ENCODE data around the gene APOBEC3G. TPM values are rescaled to one million over a fixed set of nuclear protein-coding genes. Genes with fewer than 3 reads are reported as not detected.

The APOBEC3G gene
- polyA plus RNA-seq, 1 donor (not counting 4 experiments of a cell fraction or from before 2014, with no cell fraction given), result 7.8 TPM

DNA sequence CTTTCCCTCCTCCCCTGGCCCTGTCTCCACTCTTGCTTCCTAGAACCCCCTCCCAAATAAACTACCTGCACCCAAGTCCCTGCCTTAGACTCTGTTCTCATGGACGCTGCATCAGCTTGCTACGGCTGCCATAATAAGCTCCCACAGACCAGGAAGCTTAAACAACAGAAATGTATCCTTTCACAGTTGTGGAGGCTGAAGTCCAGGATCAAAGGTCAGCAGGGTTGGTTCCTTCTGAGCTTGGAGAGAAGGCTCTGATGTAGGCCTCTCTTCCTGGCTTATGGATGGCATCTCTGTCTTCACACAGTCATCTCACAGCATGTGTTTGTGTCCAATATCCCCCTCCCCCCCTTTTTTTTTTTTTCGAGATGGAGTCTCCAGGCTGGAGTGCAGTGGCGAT, 52.0 kb downstream of the APOBEC3G start:
- Histone ChIP-seq H3K79me2 (ENCODE audit: control insufficient read depth, insufficient read depth, low read length) (no peaks in the 10 kb centered on the region), H3K9me1 (ENCODE audit: control insufficient read depth, extremely low read depth, insufficient read depth, low read length) (no peaks in the 10 kb centered on the region), H3K27ac (ENCODE audit: control insufficient read depth, insufficient read depth, low read length) (no peak overlapping the region), H4K20me1 (ENCODE audit: control insufficient read depth, extremely low read depth, insufficient read depth, low read length) (no peaks in the 10 kb centered on the region), H3K9ac (ENCODE audit: control insufficient read depth, extremely low read depth, insufficient read depth, low read length) (no peak overlapping the region), H2AFZ (ENCODE audit: control insufficient read depth, low read length) (no peak overlapping the region), H3K9me3 (ENCODE audit: control insufficient read depth, low read depth, low read length) (no peaks in the 10 kb centered on the region), H3K4me2 (ENCODE audit: control insufficient read depth, extremely low read depth, insufficient read depth, low read depth, low read length) (no peak overlapping the region), H3K4me1 (ENCODE audit: control insufficient read depth, extremely low read depth, insufficient read depth, low read length) (no peaks in the 10 kb centered on the region), H3K36me3 (ENCODE audit: control insufficient read depth in 2 of 2, extremely low read depth in 1 of 2, insufficient read depth in 2 of 2, low read length in 2 of 2) (no peaks in the 10 kb centered on the region), H3K4me3 (ENCODE audit: control insufficient read depth in 2 of 3, extremely low read depth in 1 of 3, insufficient read depth in 2 of 3, low read depth in 1 of 3, low read length in 3 of 3) (no peak overlapping the region), H3K27me3 (ENCODE audit: control insufficient read depth, extremely low read depth, insufficient read depth, low read length) (peaks cover 15% of the 10 kb centered on the region)
- dilution Hi-C loops (cut with MboI; ENCODE audit: extremely low pct_ligation_motif_present, low sequenced_read_pairs), result no loop called here
- TF ChIP-seq EZH2 (IDR thresholded peaks at IDR 0.05; ENCODE audit: low read length), result no peak
- DNase-seq (ENCODE audit: low read depth, low spot score) (no peak), FAIRE-seq (no peak)

DNA sequence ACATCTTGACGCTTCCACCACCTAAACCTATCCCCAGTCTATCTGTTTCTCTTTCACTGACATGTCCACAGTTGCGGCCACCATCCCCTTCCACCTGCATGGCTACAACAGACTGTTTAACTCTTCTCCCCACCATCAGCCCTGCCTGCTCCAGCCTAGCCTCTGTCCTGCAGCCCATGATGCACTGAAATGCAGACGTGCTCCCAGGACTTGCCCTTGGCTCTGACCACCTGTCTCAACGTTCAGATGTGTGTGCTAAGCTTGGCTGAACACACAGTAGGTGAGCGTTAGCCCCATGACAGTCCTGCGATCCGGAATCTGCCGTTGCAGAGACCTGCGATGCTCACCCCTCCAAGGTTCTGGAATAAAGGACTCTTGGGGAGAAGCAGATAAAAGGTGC, 52.7 kb downstream of the APOBEC3G start:
- peaks cover 15% of the 10 kb centered on the region for H3K27me3 ChIP-seq (ENCODE audit: control insufficient read depth, extremely low read depth, insufficient read depth, low read length)
- no peak overlapping the region for H3K9ac ChIP-seq (ENCODE audit: control insufficient read depth, extremely low read depth, insufficient read depth, low read length)
- H3K27ac ChIP-seq (ENCODE audit: control insufficient read depth, insufficient read depth, low read length), result no peak overlapping the region
- no peaks in the 10 kb centered on the region for H4K20me1 ChIP-seq (ENCODE audit: control insufficient read depth, extremely low read depth, insufficient read depth, low read length)
- no peaks in the 10 kb centered on the region for H3K79me2 ChIP-seq (ENCODE audit: control insufficient read depth, insufficient read depth, low read length)
- DNase-seq (ENCODE audit: low read depth, low spot score), result no peak
- no peak overlapping the region for H3K4me2 ChIP-seq (ENCODE audit: control insufficient read depth, extremely low read depth, insufficient read depth, low read depth, low read length)
- H3K9me3 ChIP-seq (ENCODE audit: control insufficient read depth, low read depth, low read length), result no peaks in the 10 kb centered on the region
- dilution Hi-C loops (cut with MboI; ENCODE audit: extremely low pct_ligation_motif_present, low sequenced_read_pairs), result no loop called here
- no peaks in the 10 kb centered on the region for H3K4me1 ChIP-seq (ENCODE audit: control insufficient read depth, extremely low read depth, insufficient read depth, low read length)
- H2AFZ ChIP-seq (ENCODE audit: control insufficient read depth, low read length), result no peak overlapping the region
- H3K36me3 ChIP-seq (ENCODE audit: control insufficient read depth in 2 of 2, extremely low read depth in 1 of 2, insufficient read depth in 2 of 2, low read length in 2 of 2), result no peaks in the 10 kb centered on the region
- no peak for FAIRE-seq
- TF ChIP-seq, protein P1, sequence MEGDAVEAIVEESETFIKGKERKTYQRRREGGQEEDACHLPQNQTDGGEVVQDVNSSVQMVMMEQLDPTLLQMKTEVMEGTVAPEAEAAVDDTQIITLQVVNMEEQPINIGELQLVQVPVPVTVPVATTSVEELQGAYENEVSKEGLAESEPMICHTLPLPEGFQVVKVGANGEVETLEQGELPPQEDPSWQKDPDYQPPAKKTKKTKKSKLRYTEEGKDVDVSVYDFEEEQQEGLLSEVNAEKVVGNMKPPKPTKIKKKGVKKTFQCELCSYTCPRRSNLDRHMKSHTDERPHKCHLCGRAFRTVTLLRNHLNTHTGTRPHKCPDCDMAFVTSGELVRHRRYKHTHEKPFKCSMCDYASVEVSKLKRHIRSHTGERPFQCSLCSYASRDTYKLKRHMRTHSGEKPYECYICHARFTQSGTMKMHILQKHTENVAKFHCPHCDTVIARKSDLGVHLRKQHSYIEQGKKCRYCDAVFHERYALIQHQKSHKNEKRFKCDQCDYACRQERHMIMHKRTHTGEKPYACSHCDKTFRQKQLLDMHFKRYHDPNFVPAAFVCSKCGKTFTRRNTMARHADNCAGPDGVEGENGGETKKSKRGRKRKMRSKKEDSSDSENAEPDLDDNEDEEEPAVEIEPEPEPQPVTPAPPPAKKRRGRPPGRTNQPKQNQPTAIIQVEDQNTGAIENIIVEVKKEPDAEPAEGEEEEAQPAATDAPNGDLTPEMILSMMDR (optimal IDR thresholded peaks at IDR 0.05 in 1 of 3, IDR thresholded peaks at IDR 0.05 in 1 of 3, conservative IDR thresholded peaks at IDR 0.05 in 1 of 3; ENCODE audit: extremely low read depth in 1 of 3, insufficient read depth in 2 of 3, low read length in 3 of 3), result no peak
- no peak for TF ChIP-seq EZH2 (IDR thresholded peaks at IDR 0.05; ENCODE audit: low read length)
- H3K9me1 ChIP-seq (ENCODE audit: control insufficient read depth, extremely low read depth, insufficient read depth, low read length), result no peaks in the 10 kb centered on the region
- H3K4me3 ChIP-seq (ENCODE audit: control insufficient read depth in 2 of 3, extremely low read depth in 1 of 3, insufficient read depth in 2 of 3, low read depth in 1 of 3, low read length in 3 of 3), result no peak overlapping the region

DNA sequence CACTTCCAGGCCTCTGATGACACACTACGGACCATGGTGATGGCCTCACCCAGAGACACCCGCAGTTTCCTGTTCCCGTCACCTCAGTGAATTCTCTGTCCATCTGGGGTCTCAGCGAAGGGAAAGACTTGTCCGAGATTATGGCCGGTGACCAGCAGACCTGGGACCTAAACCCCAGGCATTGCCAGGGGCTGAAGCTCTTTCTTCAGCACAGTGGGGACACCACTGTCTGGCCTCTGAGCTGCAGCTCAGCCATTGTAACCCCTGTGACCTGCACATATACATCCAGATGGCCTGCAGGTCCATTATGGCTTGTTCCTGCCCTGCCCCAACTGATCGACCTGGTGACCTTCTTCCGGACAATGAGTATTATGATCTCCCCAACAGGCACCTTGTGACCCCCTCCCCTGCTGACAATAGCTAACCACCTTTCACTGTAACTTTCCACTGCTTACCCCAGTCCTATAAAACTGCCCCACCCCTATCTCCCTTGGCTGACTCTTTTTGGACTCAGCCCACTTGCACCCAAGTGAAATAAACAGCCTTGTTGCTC, 53.2 kb downstream of the APOBEC3G start:
- DNase-seq (ENCODE audit: low read depth, low spot score) (no peak), FAIRE-seq (no peak)
- H3K4me1 ChIP-seq (ENCODE audit: control insufficient read depth, extremely low read depth, insufficient read depth, low read length), result no peaks in the 10 kb centered on the region
- H3K4me2 ChIP-seq (ENCODE audit: control insufficient read depth, extremely low read depth, insufficient read depth, low read depth, low read length), result no peak overlapping the region
- no peak overlapping the region for H3K27ac ChIP-seq (ENCODE audit: control insufficient read depth, insufficient read depth, low read length)
- H3K27me3 ChIP-seq (ENCODE audit: control insufficient read depth, extremely low read depth, insufficient read depth, low read length), result peaks cover 15% of the 10 kb centered on the region
- H3K9ac ChIP-seq (ENCODE audit: control insufficient read depth, extremely low read depth, insufficient read depth, low read length), result no peak overlapping the region
- TF ChIP-seq, protein P1 (optimal IDR thresholded peaks at IDR 0.05 in 1 of 3, IDR thresholded peaks at IDR 0.05 in 1 of 3, conservative IDR thresholded peaks at IDR 0.05 in 1 of 3; ENCODE audit: extremely low read depth in 1 of 3, insufficient read depth in 2 of 3, low read length in 3 of 3), result no peak
- TF ChIP-seq EZH2 (IDR thresholded peaks at IDR 0.05; ENCODE audit: low read length), result no peak
- H3K4me3 ChIP-seq (ENCODE audit: control insufficient read depth in 2 of 3, extremely low read depth in 1 of 3, insufficient read depth in 2 of 3, low read depth in 1 of 3, low read length in 3 of 3), result no peak overlapping the region
- H3K9me3 ChIP-seq (ENCODE audit: control insufficient read depth, low read depth, low read length), result no peaks in the 10 kb centered on the region
- dilution Hi-C loops (cut with MboI; ENCODE audit: extremely low pct_ligation_motif_present, low sequenced_read_pairs), result no loop called here
- no peak overlapping the region for H2AFZ ChIP-seq (ENCODE audit: control insufficient read depth, low read length)
- H3K79me2 ChIP-seq (ENCODE audit: control insufficient read depth, insufficient read depth, low read length), result no peaks in the 10 kb centered on the region
- no peaks in the 10 kb centered on the region for H4K20me1 ChIP-seq (ENCODE audit: control insufficient read depth, extremely low read depth, insufficient read depth, low read length)
- no peaks in the 10 kb centered on the region for H3K9me1 ChIP-seq (ENCODE audit: control insufficient read depth, extremely low read depth, insufficient read depth, low read length)
- H3K36me3 ChIP-seq (ENCODE audit: control insufficient read depth in 2 of 2, extremely low read depth in 1 of 2, insufficient read depth in 2 of 2, low read length in 2 of 2), result no peaks in the 10 kb centered on the region

Measured in keratinocyte (primary cell).